EH (cell line): Measurements from ENCODE around the gene POLN.
"Not testable (repeated sequence)": the region's sequence is repeated elsewhere in the genome, so short reads cannot be mapped to it uniquely, and the experiment has no call there.

Experiments
- DNase-seq: peaks from one replicate; pipeline ENCODE4 v3.0.0-alpha.2; 2015; ENCODE audit warnings: low read depth

Gene POLN

GRCh38 chr4:2275044-2275397 lies 33.1 kb upstream of the POLN start:
- DNase-seq: not testable (repeated sequence)

- DNase-seq: no peak
Measured at GRCh38 chr4:2274320-2275043, 32.6 kb upstream of the POLN start.

DNA sequence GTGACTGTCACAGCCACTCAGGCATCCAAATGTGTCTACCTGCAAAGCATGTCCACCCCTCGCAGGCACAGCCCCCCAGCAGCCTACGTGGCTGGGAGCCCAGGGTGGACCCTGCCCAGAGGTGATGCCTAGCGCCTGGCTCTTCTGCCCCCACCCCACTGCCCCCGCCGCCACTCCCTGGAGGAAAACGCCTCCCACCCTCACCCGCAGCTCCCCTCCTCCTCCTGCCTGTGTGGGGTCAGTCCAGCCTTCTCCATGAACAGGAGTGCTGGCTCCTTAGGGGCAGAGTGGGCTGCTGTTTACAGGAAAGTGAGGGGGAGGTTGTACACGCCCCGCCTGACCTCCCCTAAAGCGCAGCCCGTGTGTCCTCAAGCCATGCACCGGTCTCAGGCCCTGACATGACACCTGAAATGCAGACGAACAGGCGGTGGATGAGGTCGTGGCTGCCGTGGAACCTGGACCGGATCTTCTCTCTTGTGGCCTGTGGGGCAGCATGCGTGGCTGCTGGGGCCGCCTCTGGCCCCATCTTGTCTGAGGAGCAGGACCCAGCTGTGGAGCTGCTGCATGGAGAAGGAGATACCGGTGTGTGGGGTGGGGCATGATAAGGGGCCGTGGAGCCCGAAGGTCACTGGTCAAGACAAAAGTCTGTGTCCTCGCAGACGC lies 31.9 kb upstream of the POLN start:
- DNase-seq: no peak

GRCh38 chr4:2273221-2273620 lies 31.3 kb upstream of the POLN start:
- no peak for DNase-seq

DNA sequence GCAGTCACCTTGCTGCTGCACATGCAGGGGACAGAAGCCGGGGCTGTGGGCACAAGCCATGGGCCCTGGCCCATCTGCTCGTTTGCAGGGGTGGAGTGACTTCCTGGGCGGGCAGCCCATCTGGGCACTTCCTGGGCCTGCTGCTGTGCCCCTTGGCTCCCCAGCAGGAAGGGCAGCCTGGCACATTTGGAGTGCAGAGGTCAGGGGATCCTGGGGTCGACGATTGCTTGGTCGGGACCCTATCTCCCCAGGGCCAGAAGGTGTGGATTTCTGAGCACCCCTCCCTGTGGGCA lies 30.9 kb upstream of the POLN start:
- DNase-seq: no peak

- DNase-seq: no peak
Measured at GRCh38 chr4:2272026-2272827, 30.3 kb upstream of the POLN start.

DNA sequence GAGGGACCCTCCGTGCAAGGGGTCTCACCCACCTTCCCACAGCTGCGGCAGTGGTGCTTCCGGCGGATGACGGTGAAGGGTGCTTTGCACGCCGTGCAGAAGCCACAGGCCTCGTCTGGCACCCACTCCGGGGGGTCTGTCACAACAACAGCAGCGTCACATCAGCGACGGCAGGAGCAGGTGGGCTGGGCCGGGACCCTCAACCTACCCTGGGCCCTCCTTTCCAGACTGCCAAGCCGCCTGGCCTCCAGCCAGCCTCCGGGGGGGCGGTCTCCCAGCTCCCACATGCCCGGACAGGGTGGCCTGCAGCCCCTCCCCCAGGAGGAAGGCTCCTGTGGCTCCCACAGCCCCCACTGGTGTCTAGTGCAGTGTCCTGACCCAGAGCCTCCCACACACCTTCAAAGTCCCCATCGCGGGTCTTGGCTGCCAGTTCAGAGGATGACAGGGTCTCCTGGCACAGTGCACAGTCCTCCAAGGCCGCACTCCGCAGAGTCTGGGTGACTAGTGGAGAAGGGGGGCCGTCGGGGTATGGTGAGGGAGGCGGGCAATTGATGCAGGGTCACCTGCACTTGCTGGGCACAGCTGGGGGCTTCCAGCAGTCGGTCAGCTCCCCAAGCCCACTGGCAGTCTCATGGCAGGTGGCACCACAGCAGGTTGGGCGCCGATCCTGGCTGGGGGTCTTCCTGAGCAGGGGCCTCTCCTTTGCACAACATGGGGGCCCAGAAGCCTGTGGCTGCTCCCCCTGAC lies 29.5 kb upstream of the POLN start:
- no peak for DNase-seq

DNA sequence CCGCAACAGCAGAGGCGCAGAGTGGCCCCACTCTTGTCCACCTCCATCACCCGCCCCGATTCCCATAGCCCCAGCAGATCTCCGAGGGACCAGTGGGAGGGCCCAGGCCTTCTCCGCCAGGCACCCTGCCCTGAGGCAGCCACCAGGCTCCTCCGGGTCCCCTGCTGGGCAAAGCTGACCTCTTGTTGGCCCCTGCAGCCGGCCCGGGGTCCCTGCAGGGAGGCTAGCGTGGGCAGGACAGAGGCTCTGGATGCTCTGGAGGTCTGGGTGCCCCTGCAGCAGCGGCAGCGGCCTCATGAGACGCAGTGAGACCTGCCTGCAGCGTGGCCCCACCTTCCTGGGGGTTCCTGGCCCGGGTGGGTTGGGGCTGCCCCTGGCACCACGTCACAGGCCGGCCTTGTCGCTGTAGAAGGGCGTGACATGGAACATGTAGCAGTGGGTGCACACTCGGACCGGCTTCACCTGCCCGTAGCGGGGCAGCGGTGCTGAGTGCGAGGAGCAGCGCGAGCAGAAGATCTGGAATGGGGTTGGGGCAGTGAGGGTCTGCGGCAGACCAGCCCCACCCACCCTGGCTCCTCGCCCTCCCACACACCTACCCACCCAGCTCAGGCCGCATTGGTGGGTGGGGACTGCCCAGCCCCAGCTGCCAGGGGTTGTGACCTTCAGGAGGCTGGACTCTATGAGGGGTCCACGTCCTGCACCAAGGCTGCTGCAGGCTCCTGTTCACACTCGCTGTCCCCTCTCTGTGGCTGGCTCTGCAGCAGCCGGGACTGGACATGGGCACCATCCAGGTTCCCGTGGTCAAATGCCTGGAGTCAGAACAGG lies 28.6 kb upstream of the POLN start:
- no peak for DNase-seq

DNA sequence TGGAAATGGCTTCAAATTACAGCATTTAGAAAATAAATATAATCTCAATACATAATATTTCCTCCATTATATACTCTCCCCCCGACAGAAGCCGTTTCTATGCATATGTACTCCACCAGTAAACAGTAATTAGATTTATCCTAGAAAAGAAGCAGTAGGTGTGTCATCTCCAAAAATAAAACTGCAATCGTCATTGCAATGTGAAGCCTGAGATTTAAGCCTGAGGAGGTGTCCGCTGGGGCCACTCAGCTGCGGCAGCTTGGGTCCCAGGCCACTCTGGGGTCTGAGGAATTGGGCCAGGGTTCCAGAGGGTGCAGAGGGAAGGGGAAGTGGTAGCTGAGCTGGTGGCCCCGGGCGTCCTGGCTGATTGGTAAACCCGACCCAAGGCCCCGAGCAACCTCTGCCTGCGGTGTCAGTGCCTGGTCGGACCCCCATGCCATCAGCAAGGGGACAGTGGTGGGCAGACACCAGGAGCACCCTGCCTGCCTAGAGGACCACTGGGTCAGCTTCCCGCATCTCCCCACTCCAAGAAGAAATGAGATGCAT lies 27.8 kb upstream of the POLN start:
- DNase-seq: no peak

DNA sequence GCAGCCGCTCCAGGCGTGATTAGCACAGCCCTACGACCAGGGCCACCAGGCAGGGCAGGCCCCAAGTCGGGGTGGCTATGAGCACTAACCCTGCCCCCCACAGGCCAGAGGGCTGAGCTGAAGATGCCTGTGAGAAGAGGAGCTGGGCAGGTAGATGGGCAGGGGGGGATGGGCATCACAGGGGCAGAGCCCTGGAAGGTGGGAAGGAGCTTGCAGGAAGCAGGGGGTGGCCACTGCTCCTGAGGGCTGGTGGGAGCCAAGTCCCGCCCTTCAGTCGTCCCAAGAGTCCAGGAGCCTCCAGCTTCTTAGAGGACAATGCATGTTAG lies 27.2 kb upstream of the POLN start:
- DNase-seq: no peak

- DNase-seq: no peak
Measured at GRCh38 chr4:2268357-2269205, 26.7 kb upstream of the POLN start.

GRCh38 chr4:2267841-2268240 lies 25.9 kb upstream of the POLN start:
- no peak for DNase-seq

- no peak for DNase-seq
Measured at GRCh38 chr4:2267320-2267811, 25.4 kb upstream of the POLN start.

- DNase-seq: no peak
Measured at GRCh38 chr4:2266821-2267220, 24.9 kb upstream of the POLN start.

GRCh38 chr4:2266181-2266580 lies 24.3 kb upstream of the POLN start:
- peak; percentile 60 for DNase-seq

DNA sequence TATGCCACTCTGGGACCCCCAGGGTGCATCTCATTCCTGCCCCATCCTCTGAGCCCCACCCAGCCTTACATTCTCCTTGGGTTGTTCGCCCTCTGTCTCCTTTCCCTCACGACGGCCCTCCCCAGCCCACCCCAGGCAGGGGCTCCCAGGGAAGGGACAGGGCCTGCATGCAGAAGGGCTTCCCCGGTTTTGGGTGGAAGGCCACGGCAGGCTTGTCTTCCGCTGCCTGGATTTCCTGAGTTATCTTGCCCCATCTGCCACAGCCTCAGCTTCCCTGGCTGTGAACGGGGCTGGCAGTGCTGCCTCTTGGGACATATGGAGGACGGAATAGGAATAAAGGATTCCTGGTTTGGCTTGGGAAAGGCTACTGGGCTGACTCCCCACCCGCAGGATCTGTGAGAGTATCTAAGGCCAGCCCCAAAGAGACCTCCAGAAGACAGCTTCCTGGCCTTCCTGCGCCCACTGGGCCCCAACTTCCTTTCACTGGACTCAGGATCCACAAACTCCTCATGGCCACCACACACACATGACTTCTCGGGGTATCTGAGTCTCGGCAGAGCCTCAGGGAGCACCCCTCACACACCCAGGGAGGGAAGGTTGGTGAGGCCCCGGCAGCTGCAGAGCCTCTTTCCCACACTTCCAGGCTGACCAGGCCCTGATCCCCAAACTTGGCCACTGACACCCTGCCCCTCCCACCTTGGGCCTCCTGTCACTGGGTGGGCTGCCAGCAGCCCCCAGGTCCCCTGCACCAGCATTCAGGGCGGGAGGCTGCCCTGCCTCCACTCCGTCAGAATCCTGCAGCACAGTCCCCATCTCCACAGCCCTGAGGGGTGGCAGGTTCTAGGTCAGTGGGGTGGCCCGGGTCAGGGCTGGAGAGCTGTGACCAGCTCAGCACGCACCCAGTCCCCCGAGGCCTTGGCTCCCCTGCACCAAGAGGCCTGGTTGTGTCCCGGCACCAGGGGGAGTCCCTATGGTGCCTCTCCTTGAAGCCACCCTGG lies 23.5 kb upstream of the POLN start:
- no peak for DNase-seq

DNA sequence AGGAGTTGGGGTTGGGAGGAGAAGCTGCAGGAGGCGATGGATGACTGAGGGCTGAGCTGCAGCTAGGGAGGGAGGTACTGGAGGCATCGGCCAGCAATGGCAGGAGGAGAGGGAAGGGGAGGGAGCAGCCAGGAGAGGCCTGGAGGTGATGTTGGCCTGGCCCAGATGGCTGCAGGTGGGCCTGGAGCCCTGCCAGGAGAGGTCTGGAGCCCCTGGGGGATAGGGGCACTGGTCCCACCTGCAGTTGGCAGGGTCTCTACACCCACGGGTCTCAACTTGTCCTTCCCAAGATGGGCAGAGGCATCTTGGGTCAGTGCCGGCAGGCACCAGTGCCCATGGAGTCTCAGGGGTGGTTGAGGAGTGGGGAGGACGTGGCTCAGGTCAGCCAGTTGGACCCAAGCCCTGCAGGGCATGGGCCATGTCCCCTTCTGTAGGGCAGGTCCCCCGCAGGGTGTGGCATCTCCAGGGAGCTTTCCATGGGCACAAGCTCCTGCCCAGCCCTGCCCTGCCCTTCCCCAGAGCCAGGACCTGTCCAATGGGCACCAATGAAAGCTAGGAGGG lies 22.6 kb upstream of the POLN start:
- DNase-seq: no peak

GRCh38 chr4:2263926-2264321 lies 22.0 kb upstream of the POLN start:
- no peak for DNase-seq

- DNase-seq: no peak
Measured at GRCh38 chr4:2262944-2263250, 21.0 kb upstream of the POLN start.
